BJ (cell line): ENCODE results near the gene FJX1. TPM values are rescaled to one million over a fixed set of nuclear protein-coding genes. Genes with fewer than 3 reads are reported as not detected.

Source experiments
- CTCF ChIA-PET: fragments of 350-600 bp; formaldehyde crosslinking; extraction: SDS; loops from one replicate; lab custom pipeline; 2021; ENCODE audit warnings: antibody characterized with exemption, inconsistent platforms; lab: Yijun Ruan, JAX
- POLR2A ChIA-PET: fragments of 300-600 bp; sonication (Branson Sonifier 250); formaldehyde crosslinking; extraction: SDS; loops from one replicate; lab custom pipeline; 2021; ENCODE audit warnings: antibody characterized with exemption; lab: Charles Lee
- DNase-seq: peaks from one replicate; pipeline ENCODE4 v3.0.0-alpha.2; 2011; ENCODE audit warnings: low read depth
- H3K27me3 ChIP-seq: 2 replicates; pipeline ENCODE4 v1.6.0; 2011; ENCODE audit warnings: low read length; ENCODE audit not compliant: control insufficient read depth, insufficient read depth
- H3K36me3 ChIP-seq: 2 replicates; pipeline ENCODE4 v1.5.1; 2011; ENCODE audit warnings: low read length; ENCODE audit not compliant: control insufficient read depth, insufficient read depth
- H3K4me3 ChIP-seq: 2 replicates; pipeline ENCODE4 v1.5.1; 2011; ENCODE audit warnings: low read depth, mild to moderate bottlenecking, control low read depth, low read length
- CTCF ChIP-seq: IDR thresholded peaks from 2 replicates; pipeline ENCODE4 v1.5.1; 2011; ENCODE audit warnings: low read depth, mild to moderate bottlenecking, control low read depth, inconsistent platforms, low read length, moderate library complexity; ENCODE audit not compliant: insufficient read depth
- polyA plus RNA-seq: library from polyadenylated mRNA; depleted of rRNA; stranded (reverse); fragments of >200 nt; gene quantifications from 2 replicates; pipeline ENCODE4 v1.2.3, GENCODE V29; 2011

The FJX1 gene
- polyA plus RNA-seq, 1 experiment = 6.1 TPM

DNA sequence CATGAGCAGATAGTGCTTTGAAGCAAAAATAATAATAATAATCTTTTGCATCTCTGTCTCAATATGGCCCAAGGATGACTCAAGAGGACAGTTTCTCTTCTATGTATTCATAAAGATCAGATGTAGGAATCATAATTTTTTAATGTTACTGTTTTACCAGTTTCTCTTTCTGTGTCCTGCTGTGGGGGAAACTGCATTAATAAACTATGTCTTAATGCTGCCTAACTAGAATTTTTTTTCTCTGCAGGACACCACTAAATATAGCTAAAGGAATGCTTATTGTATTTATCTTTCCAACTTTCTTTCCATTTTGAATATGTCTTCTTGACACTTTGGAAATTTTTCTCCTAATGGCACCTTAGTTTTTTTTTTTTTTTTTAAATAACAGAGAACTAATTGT is 6.5 kb downstream of the FJX1 start:
- no peak for DNase-seq
- no peaks in the 10 kb centered on the region for H3K36me3 ChIP-seq
- POLR2A ChIA-PET = no interaction called here
- H3K4me3 ChIP-seq = no peak overlapping the region
- no peak for TF ChIP-seq CTCF
- CTCF ChIA-PET = interaction anchor here (0.7 kb wide), 1 partner anchor 141 kb away, joined by 3 read pairs; no protein-coding TSS in a partner anchor
- no peaks in the 10 kb centered on the region for H3K27me3 ChIP-seq

DNA sequence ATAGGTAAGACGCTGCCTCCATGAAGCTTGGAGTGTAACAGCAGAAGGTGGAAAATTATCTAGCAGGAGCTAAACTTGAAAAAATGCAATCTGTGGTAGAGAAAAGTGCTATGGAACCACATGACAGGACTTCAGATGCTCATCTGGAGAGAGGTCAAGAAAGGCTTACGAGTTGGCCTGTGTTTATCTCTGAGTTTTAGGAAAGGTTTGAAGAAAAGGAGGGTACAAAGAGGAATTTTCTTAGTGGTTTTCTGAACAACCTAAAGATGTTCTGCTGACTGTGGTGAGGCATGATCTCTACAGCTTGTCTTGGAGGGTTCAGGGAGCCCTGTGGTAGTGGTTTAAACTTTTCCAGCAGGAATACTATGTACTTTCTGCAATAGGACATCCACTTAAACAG is 8.2 kb downstream of the FJX1 start:
- ChIA-PET POLR2A (interaction anchor here (0.9 kb wide), 1 partner anchor 33 kb away, joined by 7 read pairs; no protein-coding TSS in a partner anchor), CTCF (no interaction called here)
- Histone ChIP-seq H3K27me3 (no peaks in the 10 kb centered on the region), H3K36me3 (no peaks in the 10 kb centered on the region), H3K4me3 (no peak overlapping the region)
- no peak for TF ChIP-seq CTCF
- DNase-seq = no peak

DNA sequence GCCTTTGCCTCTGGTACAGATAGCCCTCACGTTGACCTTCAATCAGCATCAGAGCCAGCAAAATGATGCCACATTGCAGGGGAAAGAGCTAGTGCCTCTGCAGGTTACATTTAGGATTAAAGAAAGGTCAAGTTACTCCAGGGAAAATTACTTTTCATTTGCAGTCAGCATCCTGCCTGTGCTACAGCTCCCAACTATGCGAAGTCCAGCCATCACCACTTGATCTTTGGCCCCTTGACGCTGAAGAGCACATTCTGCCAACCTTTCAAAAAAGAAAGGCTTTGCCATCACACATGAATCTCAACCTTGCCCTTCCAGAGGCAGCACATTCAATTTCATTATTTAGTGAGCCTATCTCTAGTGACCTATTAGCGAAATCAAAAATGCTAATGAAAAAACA is 11.3 kb downstream of the FJX1 start:
- TF ChIP-seq CTCF = no peak
- Histone ChIP-seq H3K36me3 (no peaks in the 10 kb centered on the region), H3K4me3 (no peak overlapping the region), H3K27me3 (no peaks in the 10 kb centered on the region)
- CTCF ChIA-PET = interaction anchor here (0.5 to 1.2 kb wide), 3 partner anchors 144 to 703 kb away, joined by 3 read pairs; no protein-coding TSS in a partner anchor
- DNase-seq = no peak
- POLR2A ChIA-PET = no interaction called here

DNA sequence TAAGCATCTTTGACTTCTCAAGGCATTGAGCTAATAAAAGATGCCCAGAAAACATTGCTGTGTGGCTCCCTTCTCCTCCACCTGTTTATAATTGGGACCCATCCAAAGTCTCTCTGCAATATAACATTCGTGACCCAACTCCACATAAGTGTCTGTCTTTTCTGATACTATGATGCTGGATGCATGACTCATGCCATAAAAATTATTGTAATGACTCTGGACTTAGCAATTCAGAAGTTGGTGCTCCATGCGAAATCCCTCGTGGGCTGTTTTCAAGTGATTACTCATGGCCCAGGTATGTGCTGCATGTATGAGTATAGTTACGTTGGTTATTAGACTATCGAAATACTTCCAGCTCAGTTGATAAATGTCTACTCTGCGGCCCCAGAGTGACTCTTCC is 11.7 kb downstream of the FJX1 start:
- CTCF ChIA-PET = interaction anchor here (0.5 to 1.2 kb wide), 3 partner anchors 145 to 703 kb away, joined by 3 read pairs; no protein-coding TSS in a partner anchor
- TF ChIP-seq CTCF = no peak
- POLR2A ChIA-PET = no interaction called here
- DNase-seq = peak; percentile 97
- Histone ChIP-seq H3K4me3 (no peak overlapping the region), H3K36me3 (no peaks in the 10 kb centered on the region), H3K27me3 (no peaks in the 10 kb centered on the region)

DNA sequence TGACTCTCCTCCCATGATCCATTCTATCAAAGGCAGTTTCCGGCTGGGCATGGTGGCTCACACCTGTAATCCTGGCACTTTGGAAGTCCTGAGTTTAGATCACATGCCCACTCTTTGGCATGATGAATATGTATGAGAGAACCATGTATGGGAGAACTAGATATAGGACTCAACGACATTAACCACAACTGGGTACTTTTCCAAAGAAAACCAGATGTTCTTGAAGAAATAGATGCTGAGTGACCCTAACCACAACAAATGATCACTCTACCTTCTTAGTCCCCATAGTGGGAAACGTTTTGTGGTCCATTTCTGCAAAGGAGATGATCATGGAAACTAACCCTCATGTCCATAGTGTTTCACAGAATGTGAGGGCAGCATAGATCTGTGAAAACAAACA is 13.6 kb downstream of the FJX1 start:
- Histone ChIP-seq H3K27me3 (no peaks in the 10 kb centered on the region), H3K4me3 (no peak overlapping the region), H3K36me3 (no peaks in the 10 kb centered on the region)
- POLR2A ChIA-PET = no interaction called here
- DNase-seq = no peak
- CTCF ChIA-PET = interaction anchor here (1.0 kb wide), 1 partner anchor 17 kb away, joined by 3 read pairs; no protein-coding TSS in a partner anchor
- TF ChIP-seq CTCF = no peak
